Fibroblast of peridontal ligament (primary cell): ENCODE results near the gene CDK5R2.

Source experiments
- DNase-seq: peaks from one replicate; pipeline ENCODE4 v3.0.0-alpha.2; 2010; ENCODE audit errors: extremely low read depth

CDK5R2 gene

GRCh38 chr2:218961651-218962570, 2.4 kb downstream of the CDK5R2 start:
- no peak for DNase-seq

GRCh38 chr2:218962859-218963492, 3.5 kb downstream of the CDK5R2 start:
- DNase-seq: peak; percentile 40

- DNase-seq: no peak
These were observed 4.1 kb downstream of the CDK5R2 start for GRCh38 chr2:218963601-218964000.

GRCh38 chr2:218964041-218964771, 4.7 kb downstream of the CDK5R2 start:
- DNase-seq: peak; percentile 21

GRCh38 chr2:218970894-218971293, 11.4 kb downstream of the CDK5R2 start:
- DNase-seq: no peak

GRCh38 chr2:218975060-218975777, 15.8 kb downstream of the CDK5R2 start:
- no peak for DNase-seq

GRCh38 chr2:218979846-218980734, 20.6 kb downstream of the CDK5R2 start:
- DNase-seq: peak; percentile 58

- no peak for DNase-seq
These were observed 21.4 kb downstream of the CDK5R2 start for GRCh38 chr2:218980735-218981389.

GRCh38 chr2:218981390-218981880, 22.0 kb downstream of the CDK5R2 start:
- no peak for DNase-seq

GRCh38 chr2:218981881-218982585, 22.6 kb downstream of the CDK5R2 start:
- DNase-seq: no peak

GRCh38 chr2:218982586-218983262, 23.3 kb downstream of the CDK5R2 start:
- DNase-seq: no peak

GRCh38 chr2:218983263-218983933, 23.9 kb downstream of the CDK5R2 start:
- DNase-seq: no peak

GRCh38 chr2:218983934-218984238, 24.4 kb downstream of the CDK5R2 start:
- DNase-seq: no peak

GRCh38 chr2:218984239-218985020, 25.0 kb downstream of the CDK5R2 start:
- DNase-seq: no peak

- no peak for DNase-seq
These were observed 25.5 kb downstream of the CDK5R2 start, which contains the start of gene FEV for GRCh38 chr2:218985021-218985324. Gene FEV (minus strand): TSS chr2:218985184. CDS start chr2:218985075, 109 bp downstream.

GRCh38 chr2:218985325-218986091, 26.0 kb downstream of the CDK5R2 start:
- DNase-seq: no peak
